Measurements from ENCODE around the gene COMMD6.

DNA sequence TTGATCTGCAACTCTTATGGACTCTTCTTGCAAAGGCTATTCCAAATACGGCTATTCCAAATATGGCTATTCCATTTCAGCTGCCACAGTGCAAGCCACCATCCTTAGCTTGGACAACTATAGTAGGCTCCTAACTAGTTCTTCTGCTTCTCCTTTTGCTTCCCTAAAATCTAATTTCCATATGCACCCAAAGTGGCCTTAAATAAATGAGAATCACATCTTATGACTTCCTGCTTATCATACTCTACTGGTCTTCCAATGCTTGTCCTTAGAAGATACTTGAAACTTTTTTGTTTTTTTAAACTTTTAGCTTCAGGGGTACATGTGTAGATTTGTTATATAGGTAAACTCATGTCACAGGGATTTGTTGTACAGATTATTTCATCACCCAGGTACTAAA lies 16.8 kb upstream of the COMMD6 start:
- TF ChIP-seq POLR2A (IDR thresholded peaks at IDR 0.05; ENCODE audit: low read depth, low read length) = no peak
- TF ChIP-seq, protein P1, sequence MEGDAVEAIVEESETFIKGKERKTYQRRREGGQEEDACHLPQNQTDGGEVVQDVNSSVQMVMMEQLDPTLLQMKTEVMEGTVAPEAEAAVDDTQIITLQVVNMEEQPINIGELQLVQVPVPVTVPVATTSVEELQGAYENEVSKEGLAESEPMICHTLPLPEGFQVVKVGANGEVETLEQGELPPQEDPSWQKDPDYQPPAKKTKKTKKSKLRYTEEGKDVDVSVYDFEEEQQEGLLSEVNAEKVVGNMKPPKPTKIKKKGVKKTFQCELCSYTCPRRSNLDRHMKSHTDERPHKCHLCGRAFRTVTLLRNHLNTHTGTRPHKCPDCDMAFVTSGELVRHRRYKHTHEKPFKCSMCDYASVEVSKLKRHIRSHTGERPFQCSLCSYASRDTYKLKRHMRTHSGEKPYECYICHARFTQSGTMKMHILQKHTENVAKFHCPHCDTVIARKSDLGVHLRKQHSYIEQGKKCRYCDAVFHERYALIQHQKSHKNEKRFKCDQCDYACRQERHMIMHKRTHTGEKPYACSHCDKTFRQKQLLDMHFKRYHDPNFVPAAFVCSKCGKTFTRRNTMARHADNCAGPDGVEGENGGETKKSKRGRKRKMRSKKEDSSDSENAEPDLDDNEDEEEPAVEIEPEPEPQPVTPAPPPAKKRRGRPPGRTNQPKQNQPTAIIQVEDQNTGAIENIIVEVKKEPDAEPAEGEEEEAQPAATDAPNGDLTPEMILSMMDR (conservative IDR thresholded peaks at IDR 0.05; ENCODE audit: low read depth, low read length) = no peak
- TF ChIP-seq RFX5 (IDR thresholded peaks at IDR 0.05; ENCODE audit: low read depth, low read length) = no peak

Data from IMR-90 (cell line).